ENCODE results near the gene MSANTD2.

MSANTD2 gene

GRCh38 chr11:124728134-124728533, 72.1 kb downstream of the MSANTD2 start:
- TF ChIP-seq TEAD4 (IDR thresholded peaks at IDR 0.05) (no peak), CEBPB (IDR thresholded peaks at IDR 0.05) (no peak), FOXM1 (IDR thresholded peaks at IDR 0.05; ENCODE audit: borderline replicate concordance, low read depth) (no peak), EP300 (IDR thresholded peaks at IDR 0.05; ENCODE audit: borderline replicate concordance) (no peak), ZBTB7A (IDR thresholded peaks at IDR 0.05; ENCODE audit: low read depth) (no peak)
- TF ChIP-seq, protein P1, sequence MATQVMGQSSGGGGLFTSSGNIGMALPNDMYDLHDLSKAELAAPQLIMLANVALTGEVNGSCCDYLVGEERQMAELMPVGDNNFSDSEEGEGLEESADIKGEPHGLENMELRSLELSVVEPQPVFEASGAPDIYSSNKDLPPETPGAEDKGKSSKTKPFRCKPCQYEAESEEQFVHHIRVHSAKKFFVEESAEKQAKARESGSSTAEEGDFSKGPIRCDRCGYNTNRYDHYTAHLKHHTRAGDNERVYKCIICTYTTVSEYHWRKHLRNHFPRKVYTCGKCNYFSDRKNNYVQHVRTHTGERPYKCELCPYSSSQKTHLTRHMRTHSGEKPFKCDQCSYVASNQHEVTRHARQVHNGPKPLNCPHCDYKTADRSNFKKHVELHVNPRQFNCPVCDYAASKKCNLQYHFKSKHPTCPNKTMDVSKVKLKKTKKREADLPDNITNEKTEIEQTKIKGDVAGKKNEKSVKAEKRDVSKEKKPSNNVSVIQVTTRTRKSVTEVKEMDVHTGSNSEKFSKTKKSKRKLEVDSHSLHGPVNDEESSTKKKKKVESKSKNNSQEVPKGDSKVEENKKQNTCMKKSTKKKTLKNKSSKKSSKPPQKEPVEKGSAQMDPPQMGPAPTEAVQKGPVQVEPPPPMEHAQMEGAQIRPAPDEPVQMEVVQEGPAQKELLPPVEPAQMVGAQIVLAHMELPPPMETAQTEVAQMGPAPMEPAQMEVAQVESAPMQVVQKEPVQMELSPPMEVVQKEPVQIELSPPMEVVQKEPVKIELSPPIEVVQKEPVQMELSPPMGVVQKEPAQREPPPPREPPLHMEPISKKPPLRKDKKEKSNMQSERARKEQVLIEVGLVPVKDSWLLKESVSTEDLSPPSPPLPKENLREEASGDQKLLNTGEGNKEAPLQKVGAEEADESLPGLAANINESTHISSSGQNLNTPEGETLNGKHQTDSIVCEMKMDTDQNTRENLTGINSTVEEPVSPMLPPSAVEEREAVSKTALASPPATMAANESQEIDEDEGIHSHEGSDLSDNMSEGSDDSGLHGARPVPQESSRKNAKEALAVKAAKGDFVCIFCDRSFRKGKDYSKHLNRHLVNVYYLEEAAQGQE (IDR thresholded peaks at IDR 0.05; ENCODE audit: low read depth) = no peak

DNA sequence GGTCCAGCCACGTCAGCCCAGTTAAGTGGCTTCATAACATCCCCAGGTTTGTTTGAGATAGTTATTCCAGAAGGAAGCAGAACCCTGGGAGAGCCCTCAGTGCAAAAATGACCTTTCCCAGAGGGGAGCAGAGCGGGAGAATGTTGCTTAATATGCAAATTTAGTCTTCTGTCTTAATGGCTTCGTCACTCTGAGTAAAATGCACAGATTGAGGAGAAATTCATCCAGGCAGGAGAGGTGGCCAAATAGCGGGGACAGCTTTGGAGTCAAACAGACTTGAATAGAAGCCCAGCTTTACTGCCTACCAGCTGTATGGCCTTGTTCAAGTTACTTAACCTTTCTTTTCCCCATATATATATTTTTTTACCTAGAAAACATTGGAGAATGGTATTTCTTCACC, 72.7 kb downstream of the MSANTD2 start:
- TF ChIP-seq RAD21 (IDR thresholded peaks at IDR 0.05; ENCODE audit: low read depth) (no peak), TCF12 (IDR thresholded peaks at IDR 0.05; ENCODE audit: low read depth) (no peak), FOXM1 (IDR thresholded peaks at IDR 0.05; ENCODE audit: borderline replicate concordance, low read depth) (no peak), MAX (IDR thresholded peaks at IDR 0.05) (no peak), CREB1 (IDR thresholded peaks at IDR 0.05; ENCODE audit: low read depth) (no peak), TAF1 (IDR thresholded peaks at IDR 0.05; ENCODE audit: low read depth) (no peak), NFIC (IDR thresholded peaks at IDR 0.05) (no peak), CEBPB (IDR thresholded peaks at IDR 0.05) (no peak), USF1 (IDR thresholded peaks at IDR 0.05) (no peak), EGR1 (IDR thresholded peaks at IDR 0.05) (no peak), TEAD4 (IDR thresholded peaks at IDR 0.05) (no peak)

GRCh38 chr11:124725719-124726105, 74.5 kb downstream of the MSANTD2 start:
- TF ChIP-seq USF1 (IDR thresholded peaks at IDR 0.05) (no peak), FOXM1 (IDR thresholded peaks at IDR 0.05; ENCODE audit: borderline replicate concordance, low read depth) (no peak), TAF1 (IDR thresholded peaks at IDR 0.05; ENCODE audit: low read depth) (no peak), ZBTB7A (IDR thresholded peaks at IDR 0.05; ENCODE audit: low read depth) (no peak), EP300 (IDR thresholded peaks at IDR 0.05; ENCODE audit: borderline replicate concordance) (no peak), MAX (IDR thresholded peaks at IDR 0.05) (no peak)

DNA sequence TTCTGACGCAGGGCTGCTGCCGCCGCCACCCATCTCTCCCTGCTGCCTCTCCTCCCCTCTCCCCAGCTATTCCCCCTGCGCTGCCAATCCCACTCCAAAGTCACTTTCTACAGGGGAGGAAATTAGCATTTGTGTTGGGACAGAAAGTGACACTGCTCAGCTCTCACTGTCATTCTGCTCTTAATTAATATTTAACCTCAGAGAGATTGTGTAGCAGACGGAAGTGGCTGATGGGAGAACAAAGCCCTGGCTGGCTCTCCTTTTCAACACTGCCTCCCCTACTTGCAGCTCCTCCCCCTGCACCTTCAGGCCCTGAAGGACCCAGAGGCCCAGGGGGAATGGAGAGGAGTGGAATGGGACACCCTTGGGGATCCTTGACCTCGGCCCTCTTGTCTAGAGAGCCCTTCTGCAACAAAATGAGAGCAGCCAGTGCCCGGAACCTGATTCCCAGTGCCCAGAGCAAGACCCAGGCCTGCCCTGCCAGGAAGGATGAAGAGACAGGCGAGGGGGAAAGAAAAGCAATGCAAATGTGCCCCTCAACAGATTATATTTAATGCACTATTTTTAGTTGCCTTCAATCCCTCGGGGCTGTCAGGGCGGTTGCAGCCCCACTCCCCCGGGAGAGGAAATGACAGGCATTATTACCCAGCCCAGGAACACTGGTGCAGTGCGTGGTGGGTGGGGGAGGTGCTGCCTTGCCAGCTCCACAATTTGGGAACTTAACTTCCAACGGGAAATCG, 75.1 kb downstream of the MSANTD2 start:
- no peak for TF ChIP-seq CREB1 (IDR thresholded peaks at IDR 0.05; ENCODE audit: low read depth)
- TF ChIP-seq EP300 (IDR thresholded peaks at IDR 0.05; ENCODE audit: borderline replicate concordance) = no peak
- TF ChIP-seq TEAD4 (IDR thresholded peaks at IDR 0.05) = no peak
- TF ChIP-seq FOXM1 (IDR thresholded peaks at IDR 0.05; ENCODE audit: borderline replicate concordance, low read depth) = no peak
- TF ChIP-seq EGR1 (IDR thresholded peaks at IDR 0.05) = no peak
- no peak for TF ChIP-seq MAX (IDR thresholded peaks at IDR 0.05)
- TF ChIP-seq RAD21 (IDR thresholded peaks at IDR 0.05; ENCODE audit: low read depth) = no peak
- TF ChIP-seq USF1 (IDR thresholded peaks at IDR 0.05) = no peak
- TF ChIP-seq TAF1 (IDR thresholded peaks at IDR 0.05; ENCODE audit: low read depth) = no peak

- TF ChIP-seq NFIC (IDR thresholded peaks at IDR 0.05) (no peak), CEBPB (IDR thresholded peaks at IDR 0.05) (no peak), EGR1 (IDR thresholded peaks at IDR 0.05) (no peak), TCF12 (IDR thresholded peaks at IDR 0.05; ENCODE audit: low read depth) (no peak)
Measured at GRCh38 chr11:124722176-124722575, 78.0 kb downstream of the MSANTD2 start.

- TF ChIP-seq, protein P1 (IDR thresholded peaks at IDR 0.05; ENCODE audit: low read depth) = no peak
- TF ChIP-seq USF1 (IDR thresholded peaks at IDR 0.05) (no peak), NFIC (IDR thresholded peaks at IDR 0.05) (no peak), TCF12 (IDR thresholded peaks at IDR 0.05; ENCODE audit: low read depth) (no peak), YY1 (IDR thresholded peaks at IDR 0.05; ENCODE audit: low read depth) (no peak), RAD21 (IDR thresholded peaks at IDR 0.05; ENCODE audit: low read depth) (no peak), TAF1 (IDR thresholded peaks at IDR 0.05; ENCODE audit: low read depth) (no peak), TEAD4 (IDR thresholded peaks at IDR 0.05) (no peak), CREB1 (IDR thresholded peaks at IDR 0.05; ENCODE audit: low read depth) (no peak), EP300 (IDR thresholded peaks at IDR 0.05; ENCODE audit: borderline replicate concordance) (no peak), CEBPB (IDR thresholded peaks at IDR 0.05) (no peak), MAX (IDR thresholded peaks at IDR 0.05) (no peak), EGR1 (IDR thresholded peaks at IDR 0.05) (no peak), ZBTB7A (IDR thresholded peaks at IDR 0.05; ENCODE audit: low read depth) (no peak), FOXM1 (IDR thresholded peaks at IDR 0.05; ENCODE audit: borderline replicate concordance, low read depth) (no peak)
Measured at GRCh38 chr11:124719534-124719933, 80.7 kb downstream of the MSANTD2 start.
